Bronchial epithelial cell (primary cell): ENCODE data around the gene RBM45. TPM values are rescaled to one million over a fixed set of nuclear protein-coding genes. Genes with fewer than 3 reads are reported as not detected.

Source experiments
- DNase-seq: peaks from one replicate; pipeline ENCODE4 v3.0.0-alpha.2; 2010; ENCODE audit warnings: low read depth
- FAIRE-seq: peaks from 2 replicates; lab custom pipeline; 2011; peaks lifted over from hg19 to GRCh38; lab: Jason Lieb, UNC
- H3K27me3 ChIP-seq: 2 replicates; pipeline ENCODE4 v1.5.1; 2011; ENCODE audit warnings: low read length; ENCODE audit not compliant: control insufficient read depth, insufficient read depth
- H3K36me3 ChIP-seq: 2 replicates; pipeline ENCODE4 v1.5.1; 2011; ENCODE audit warnings: low read length; ENCODE audit not compliant: control insufficient read depth, insufficient read depth
- H3K4me3 ChIP-seq: 2 replicates; pipeline ENCODE4 v1.5.1; 2011; ENCODE audit warnings: mild to moderate bottlenecking, low read depth, low read length, control low read depth
- total RNA-seq: library from RNA; depleted of rRNA; stranded (reverse); fragments of >200 nt; gene quantifications from 2 replicates; pipeline ENCODE4 v1.2.1, GENCODE V29; 2014
- TF ChIP-seq, protein P1 (sequence below): IDR thresholded peaks from 2 replicates; pipeline ENCODE4 v1.5.1; 2011; ENCODE audit warnings: mild to moderate bottlenecking, moderate library complexity, low read length, control low read depth, inconsistent platforms; ENCODE audit not compliant: insufficient read depth, severe bottlenecking

The RBM45 gene
- total RNA-seq, 1 donor from 2014 or later = 22.1 TPM

DNA sequence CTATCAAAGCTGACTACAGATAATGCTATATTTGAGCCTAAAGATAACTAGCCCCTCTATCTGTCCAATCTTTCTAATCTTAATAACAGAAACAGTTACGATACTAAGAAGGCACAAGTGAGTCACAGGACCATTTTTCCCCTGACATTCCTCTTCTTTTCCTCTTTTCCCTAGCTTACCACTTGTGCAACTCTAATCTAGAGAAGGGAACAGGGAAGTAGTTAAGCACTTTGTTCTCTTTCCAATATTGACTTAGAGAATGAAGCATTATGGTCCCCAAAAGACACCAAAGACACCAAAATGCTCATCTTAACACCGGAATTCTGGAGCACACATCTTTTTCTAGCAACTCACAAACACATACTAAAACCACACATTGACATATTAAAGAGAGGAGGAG, 41.4 kb upstream of the RBM45 start:
- no peak for FAIRE-seq
- DNase-seq = no peak
- Histone ChIP-seq H3K36me3 (no peaks in the 10 kb centered on the region), H3K4me3 (no peak overlapping the region), H3K27me3 (peaks cover 5% of the 10 kb centered on the region)
- TF ChIP-seq, protein P1, sequence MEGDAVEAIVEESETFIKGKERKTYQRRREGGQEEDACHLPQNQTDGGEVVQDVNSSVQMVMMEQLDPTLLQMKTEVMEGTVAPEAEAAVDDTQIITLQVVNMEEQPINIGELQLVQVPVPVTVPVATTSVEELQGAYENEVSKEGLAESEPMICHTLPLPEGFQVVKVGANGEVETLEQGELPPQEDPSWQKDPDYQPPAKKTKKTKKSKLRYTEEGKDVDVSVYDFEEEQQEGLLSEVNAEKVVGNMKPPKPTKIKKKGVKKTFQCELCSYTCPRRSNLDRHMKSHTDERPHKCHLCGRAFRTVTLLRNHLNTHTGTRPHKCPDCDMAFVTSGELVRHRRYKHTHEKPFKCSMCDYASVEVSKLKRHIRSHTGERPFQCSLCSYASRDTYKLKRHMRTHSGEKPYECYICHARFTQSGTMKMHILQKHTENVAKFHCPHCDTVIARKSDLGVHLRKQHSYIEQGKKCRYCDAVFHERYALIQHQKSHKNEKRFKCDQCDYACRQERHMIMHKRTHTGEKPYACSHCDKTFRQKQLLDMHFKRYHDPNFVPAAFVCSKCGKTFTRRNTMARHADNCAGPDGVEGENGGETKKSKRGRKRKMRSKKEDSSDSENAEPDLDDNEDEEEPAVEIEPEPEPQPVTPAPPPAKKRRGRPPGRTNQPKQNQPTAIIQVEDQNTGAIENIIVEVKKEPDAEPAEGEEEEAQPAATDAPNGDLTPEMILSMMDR = no peak

GRCh38 chr2:178072000-178072382, 40.2 kb upstream of the RBM45 start:
- Histone ChIP-seq H3K4me3 (no peak overlapping the region), H3K27me3 (peaks cover 5% of the 10 kb centered on the region), H3K36me3 (no peaks in the 10 kb centered on the region)
- TF ChIP-seq, protein P1 = no peak
- FAIRE-seq (no peak), DNase-seq (no peak)

DNA sequence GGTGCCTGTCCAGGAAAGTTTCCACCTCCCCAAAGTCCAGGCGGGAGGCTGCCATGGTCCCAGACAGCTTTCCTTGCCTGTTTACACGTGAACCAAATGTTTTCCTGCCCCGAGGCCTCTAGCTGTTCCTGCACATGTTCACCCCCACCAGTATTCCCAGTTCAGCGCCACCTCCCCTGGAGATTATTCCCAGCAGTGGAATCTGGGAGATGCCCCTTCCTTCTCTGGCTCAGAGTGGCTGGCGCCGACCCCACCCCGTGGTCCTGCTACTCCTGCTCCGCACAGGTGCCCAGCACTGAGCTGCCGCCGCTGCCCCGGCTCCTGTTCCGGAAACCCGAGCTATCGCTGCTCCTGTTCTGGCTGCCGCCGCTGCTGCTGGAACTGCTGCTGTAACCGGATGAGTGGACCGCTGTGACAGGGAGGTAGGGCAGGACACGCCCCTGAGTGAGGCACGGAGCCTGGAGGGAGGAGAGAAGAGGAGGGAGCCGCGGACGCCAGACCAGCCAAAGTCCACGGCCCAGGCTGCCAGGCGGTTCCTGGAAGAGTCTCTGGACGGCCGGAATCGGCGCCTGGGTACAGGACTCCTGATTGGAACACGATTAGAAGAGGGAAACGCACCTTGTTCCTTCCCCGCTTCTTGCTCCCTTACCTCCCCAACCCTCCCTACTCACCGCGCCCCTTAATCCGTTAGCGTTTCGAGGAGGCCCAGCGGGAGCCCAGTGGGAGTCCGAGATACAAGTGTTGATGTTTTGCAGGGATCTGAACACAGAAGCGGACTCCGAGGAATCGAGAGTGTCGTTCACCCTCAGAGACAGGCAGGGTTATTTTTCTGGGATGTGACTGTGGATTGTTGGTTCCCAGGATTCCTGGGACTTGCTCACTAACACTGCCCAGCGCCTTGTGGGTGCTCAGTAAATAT, 39.6 kb upstream of the RBM45 start, which contains the start of gene PDE11A:
PDE11A (minus strand) TSS at position 395 of the 919 bp plus-strand sequence; CDS start at position 55, 340 bp downstream.
- DNase-seq = peak; percentile 78
- TF ChIP-seq, protein P1 = no peak
- Histone ChIP-seq H3K27me3 (peaks cover 5% of the 10 kb centered on the region), H3K36me3 (no peaks in the 10 kb centered on the region), H3K4me3 (peak within 1 kb of the TSS; percentile 40)
- no peak for FAIRE-seq

- Histone ChIP-seq H3K36me3 (no peaks in the 10 kb centered on the region), H3K4me3 (no peak overlapping the region), H3K27me3 (peaks cover 4% of the 10 kb centered on the region)
- DNase-seq (no peak), FAIRE-seq (no peak)
- TF ChIP-seq, protein P1 = no peak
Measured at GRCh38 chr2:178074123-178075005, 37.9 kb upstream of the RBM45 start.

- FAIRE-seq (no peak), DNase-seq (peak; percentile 45)
- H3K27me3 ChIP-seq = peaks cover 3% of the 10 kb centered on the region
- TF ChIP-seq, protein P1 = no peak
- no peak overlapping the region for H3K4me3 ChIP-seq
- no peaks in the 10 kb centered on the region for H3K36me3 ChIP-seq
Measured at GRCh38 chr2:178075006-178075326, 37.3 kb upstream of the RBM45 start.
